Renal cortex interstitium (tissue), 11 donors: Measurements from ENCODE around the gene KRTAP5-1. TPM values are rescaled to one million over a fixed set of nuclear protein-coding genes. Genes with fewer than 3 reads are reported as not detected.

Experiments used
- DNase-seq, 11 donors: peaks; one replicate each; pipeline ENCODE4 v3.0.0-alpha.2; 2013; ENCODE audit warnings: low read depth in 9 of 11, low spot score in 4 of 11; ENCODE audit errors: extremely low read depth in 1 of 11
- polyA plus RNA-seq, 3 donors: library from polyadenylated mRNA; unstranded; fragments of 120-200 nt; gene quantifications; one replicate each; pipeline ENCODE4 v1.2.1, GENCODE V29; 2013; ENCODE audit not compliant: insufficient read length in 3 of 3

KRTAP5-1 gene
- polyA plus RNA-seq, 3 donors, result 0.13 to 1.7 TPM; not detected in 1

GRCh38 chr11:1574238-1574932 lies 10.7 kb downstream of the KRTAP5-1 start:
- DNase-seq, result peak in 2 of 11 donors; percentile 40 to 42

GRCh38 chr11:1573903-1574237 lies 11.2 kb downstream of the KRTAP5-1 start:
- no peak for DNase-seq

GRCh38 chr11:1573077-1573902 lies 11.8 kb downstream of the KRTAP5-1 start:
- DNase-seq, result no peak

- peak in 5 of 11 donors; percentile 64 to 83 (median 73) for DNase-seq
Observed at GRCh38 chr11:1572197-1573076, 12.6 kb downstream of the KRTAP5-1 start, which contains the start of gene DUSP8. Gene DUSP8, minus strand, starts transcription at chr11:1572271. Its CDS starts 6,445 bp downstream, at chr11:1565826.

- DNase-seq, result no peak
Observed at GRCh38 chr11:1571760-1572196, 13.3 kb downstream of the KRTAP5-1 start.

GRCh38 chr11:1570896-1571759 lies 14.0 kb downstream of the KRTAP5-1 start:
- no peak for DNase-seq

- no peak for DNase-seq
Observed at GRCh38 chr11:1570531-1570895, 14.6 kb downstream of the KRTAP5-1 start.

GRCh38 chr11:1570001-1570453 lies 15.1 kb downstream of the KRTAP5-1 start:
- DNase-seq, result no peak

GRCh38 chr11:1569251-1569780 lies 15.8 kb downstream of the KRTAP5-1 start:
- DNase-seq, result no peak

- no peak for DNase-seq
Observed at GRCh38 chr11:1568441-1568911, 16.6 kb downstream of the KRTAP5-1 start.

GRCh38 chr11:1567721-1568100 lies 17.4 kb downstream of the KRTAP5-1 start:
- DNase-seq, result no peak

- DNase-seq, result no peak
Observed at GRCh38 chr11:1567052-1567720, 17.9 kb downstream of the KRTAP5-1 start.

- no peak for DNase-seq
Observed at GRCh38 chr11:1566381-1567051, 18.6 kb downstream of the KRTAP5-1 start.

GRCh38 chr11:1565904-1566247 lies 19.2 kb downstream of the KRTAP5-1 start:
- DNase-seq, result no peak

GRCh38 chr11:1565173-1565903 lies 19.7 kb downstream of the KRTAP5-1 start:
- DNase-seq, result no peak

- DNase-seq, result peak in 1 of 11 donors; percentile 73
Observed at GRCh38 chr11:1564535-1565172, 20.4 kb downstream of the KRTAP5-1 start.
